HG02970 (cell line): Measurements from ENCODE around the gene CDC23.
"Not testable (repeated sequence)": the region's sequence is repeated elsewhere in the genome, so short reads cannot be mapped to it uniquely, and the experiment has no call there.

Experiments used
- ATAC-seq: cut with Tn5 transposase; IDR thresholded peaks from one replicate; pipeline ENCODE4 v1.9.1; 2021; ENCODE audit warnings: mild to moderate bottlenecking, moderate library complexity, moderate number of reproducible peaks; ENCODE audit not compliant: unreplicated experiment, low FRiP score

The CDC23 gene, protein sequence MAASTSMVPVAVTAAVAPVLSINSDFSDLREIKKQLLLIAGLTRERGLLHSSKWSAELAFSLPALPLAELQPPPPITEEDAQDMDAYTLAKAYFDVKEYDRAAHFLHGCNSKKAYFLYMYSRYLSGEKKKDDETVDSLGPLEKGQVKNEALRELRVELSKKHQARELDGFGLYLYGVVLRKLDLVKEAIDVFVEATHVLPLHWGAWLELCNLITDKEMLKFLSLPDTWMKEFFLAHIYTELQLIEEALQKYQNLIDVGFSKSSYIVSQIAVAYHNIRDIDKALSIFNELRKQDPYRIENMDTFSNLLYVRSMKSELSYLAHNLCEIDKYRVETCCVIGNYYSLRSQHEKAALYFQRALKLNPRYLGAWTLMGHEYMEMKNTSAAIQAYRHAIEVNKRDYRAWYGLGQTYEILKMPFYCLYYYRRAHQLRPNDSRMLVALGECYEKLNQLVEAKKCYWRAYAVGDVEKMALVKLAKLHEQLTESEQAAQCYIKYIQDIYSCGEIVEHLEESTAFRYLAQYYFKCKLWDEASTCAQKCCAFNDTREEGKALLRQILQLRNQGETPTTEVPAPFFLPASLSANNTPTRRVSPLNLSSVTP

DNA sequence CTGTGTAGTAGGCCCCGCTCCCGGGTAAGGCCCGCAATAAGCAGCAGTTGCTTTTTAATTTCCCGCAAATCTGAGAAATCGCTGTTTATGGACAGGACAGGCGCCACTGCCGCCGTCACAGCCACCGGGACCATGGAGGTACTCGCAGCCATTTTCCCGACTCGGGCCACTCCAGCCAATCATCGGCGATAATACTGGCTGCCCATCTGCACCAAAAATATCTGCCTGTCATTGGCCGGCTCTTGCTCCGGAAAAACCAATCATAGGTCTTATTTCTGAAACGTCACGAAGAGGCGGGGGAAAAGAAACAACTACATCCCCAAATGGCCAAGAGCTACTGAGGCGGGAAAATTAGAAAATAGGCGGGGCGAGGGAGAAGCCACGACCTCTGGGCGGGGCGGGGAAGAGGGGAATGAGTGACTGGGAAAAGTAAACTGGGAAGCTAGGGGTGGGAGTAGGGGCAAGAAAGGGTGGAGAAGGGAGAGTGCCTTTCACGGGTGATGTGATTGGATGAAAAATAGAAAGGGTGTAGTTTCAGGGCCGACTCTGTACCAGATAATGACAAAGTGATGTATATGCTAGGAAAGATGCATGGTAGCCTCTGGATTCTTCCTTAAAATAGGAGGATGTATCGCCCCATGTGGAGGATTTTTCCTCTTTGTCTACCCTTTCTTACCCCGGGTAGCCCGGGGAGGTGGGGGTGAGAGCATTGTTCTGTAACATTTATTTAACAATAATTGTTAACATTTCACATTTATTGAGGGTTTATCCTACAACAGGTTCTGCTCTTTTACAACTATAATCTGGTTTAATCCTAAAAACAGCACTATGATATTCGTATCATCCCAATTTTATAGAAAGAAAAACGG lies at the start of gene CDC23:
CDC23 (minus strand) TSS at position 163 of the 869 bp plus-strand sequence; CDS start at position 152, 11 bp downstream.
- ATAC-seq = peak; percentile 94

DNA sequence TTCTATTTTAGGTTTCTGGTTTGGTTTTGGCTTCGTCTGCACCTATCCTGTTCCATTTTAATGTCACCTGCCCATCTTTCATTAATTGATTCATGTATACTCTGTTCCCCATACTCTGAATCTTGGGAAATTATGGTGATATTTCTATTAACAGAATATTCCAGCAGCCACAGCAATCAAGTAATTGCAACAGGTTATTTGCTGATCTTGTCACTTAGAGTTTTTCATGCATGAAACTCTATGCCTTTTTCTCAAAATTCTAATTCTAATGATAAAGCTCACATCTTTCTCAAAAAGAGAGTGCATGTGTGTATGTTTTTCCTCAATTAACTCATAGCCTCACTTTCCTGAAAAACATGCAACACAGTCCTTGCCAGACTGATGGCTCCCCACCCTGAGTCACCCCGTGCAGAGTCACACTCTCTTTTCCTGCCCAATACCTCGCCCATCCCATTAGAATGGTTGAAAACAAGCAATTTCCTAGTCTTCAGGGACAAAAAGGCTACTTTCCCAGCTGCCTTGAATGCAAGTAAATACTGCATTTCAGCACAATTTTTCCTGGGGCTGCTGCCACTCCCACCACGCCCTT lies 45.7 kb upstream of the CDC23 start:
- no peak for ATAC-seq

DNA sequence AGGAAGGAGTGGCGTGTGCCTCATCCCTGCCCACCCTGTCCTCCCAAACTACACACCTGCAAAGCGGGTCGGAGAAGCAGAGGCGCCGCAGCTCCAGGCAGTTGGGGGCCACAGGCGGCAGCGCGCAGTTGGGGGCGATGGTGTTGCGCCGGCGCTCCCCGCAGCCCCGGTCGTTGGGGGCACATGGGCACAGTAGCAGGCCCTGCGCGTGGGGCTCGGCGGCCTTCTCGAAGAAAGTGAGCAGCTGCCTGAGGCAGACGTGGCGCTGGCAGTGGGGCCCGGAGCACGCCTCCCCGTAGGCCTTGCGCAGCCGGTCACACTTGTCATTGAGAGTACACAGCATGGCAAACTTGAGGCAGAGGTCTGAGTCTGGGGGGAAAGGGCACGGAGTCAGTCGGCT lies 44.5 kb upstream of the CDC23 start:
- no peak for ATAC-seq

DNA sequence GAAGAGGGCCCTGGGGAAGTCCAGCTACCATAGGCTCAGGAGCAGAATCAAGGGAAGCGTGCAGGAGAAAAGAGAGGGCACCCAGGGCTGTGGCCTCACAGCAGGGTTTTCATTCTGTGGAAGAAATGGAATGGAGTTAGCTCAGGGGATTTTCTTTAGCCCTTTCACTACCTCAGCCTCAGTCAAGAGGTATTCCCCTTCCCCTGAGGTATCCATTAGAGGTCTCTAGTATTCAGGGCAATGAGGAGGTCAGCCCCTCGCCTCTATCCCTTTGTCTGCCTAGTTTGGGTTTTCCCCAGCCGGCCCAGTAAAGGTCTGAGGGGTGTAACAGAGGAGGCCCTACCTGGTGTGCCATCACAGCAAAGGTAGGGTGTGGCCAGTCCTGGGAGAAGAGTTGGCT lies 39.8 kb upstream of the CDC23 start:
- ATAC-seq = no peak

DNA sequence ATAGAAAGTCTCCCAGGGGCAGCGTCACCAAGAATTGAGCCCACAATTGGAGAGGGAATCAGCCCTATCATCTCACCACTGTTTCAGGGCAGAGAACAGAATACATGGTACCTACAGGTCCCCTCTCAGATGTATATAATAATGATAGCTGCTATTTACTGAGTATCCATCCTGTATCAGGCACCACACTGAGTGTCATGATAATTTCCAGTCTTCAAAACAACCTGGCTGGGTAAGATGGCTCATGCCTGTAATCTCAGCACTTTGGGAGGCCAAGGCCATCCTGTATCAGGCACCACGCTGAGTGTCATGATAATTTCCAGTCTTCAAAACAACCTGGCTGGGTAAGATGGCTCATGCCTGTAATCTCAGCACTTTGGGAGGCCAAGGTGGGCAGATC lies 34.7 kb upstream of the CDC23 start:
- ATAC-seq = not testable (repeated sequence)

DNA sequence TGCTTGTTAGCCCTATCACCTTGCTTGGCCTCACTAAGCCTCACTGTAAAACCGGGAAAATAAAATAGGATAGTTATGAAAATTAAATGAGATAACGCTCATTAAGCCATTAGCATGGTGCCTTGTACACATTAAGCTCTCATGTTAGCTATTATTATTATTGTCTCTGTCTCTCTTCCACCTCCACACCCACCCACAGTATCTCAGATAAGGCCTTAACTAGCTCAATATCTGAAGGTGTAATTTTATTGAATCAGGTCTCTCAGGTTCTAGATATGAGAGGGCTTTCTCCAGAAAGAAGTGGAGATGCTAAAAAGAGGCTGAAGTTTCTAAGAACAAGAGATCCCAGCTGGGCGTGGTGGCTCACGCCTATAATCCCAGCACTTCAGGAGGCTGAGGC lies 33.7 kb upstream of the CDC23 start:
- ATAC-seq = no peak

DNA sequence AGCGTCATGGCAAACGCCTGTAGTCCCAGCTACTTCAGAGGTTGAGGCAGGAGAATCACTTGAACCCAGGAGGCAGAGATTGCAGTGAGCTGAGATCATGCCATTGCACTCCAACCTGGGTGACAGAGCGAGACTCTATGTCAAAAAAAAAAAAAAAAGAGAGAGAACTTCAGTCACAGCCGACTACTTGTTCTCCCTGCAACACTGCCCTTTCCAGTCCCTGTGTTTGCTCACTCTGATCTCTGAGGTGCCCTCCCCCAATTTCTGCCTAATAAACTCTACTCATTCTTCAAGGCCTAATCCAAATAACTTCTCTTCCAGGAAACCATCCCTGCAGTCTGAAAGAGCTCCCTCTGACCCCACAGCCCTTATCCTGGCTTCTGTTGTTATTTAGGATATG lies 33.2 kb upstream of the CDC23 start:
- ATAC-seq = no peak

DNA sequence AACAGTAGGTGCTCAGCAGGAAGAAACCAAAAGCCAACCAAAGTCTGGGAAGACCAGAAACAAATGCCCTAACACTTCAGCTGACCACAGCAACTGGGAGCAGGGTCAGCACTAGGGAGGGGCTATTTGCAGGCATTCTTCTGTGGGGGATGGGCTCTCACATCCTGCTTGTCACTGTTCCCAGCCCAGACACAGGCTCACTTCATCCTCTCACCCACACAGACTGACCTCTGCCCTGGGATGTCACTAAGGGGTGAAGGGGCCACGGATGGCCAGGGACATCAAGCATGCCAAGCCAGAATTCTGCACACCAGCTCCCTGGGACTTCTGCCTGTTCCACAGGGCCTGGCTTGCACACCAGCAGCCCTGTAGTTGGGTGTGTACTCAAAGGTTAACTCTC lies 32.6 kb upstream of the CDC23 start:
- no peak for ATAC-seq

DNA sequence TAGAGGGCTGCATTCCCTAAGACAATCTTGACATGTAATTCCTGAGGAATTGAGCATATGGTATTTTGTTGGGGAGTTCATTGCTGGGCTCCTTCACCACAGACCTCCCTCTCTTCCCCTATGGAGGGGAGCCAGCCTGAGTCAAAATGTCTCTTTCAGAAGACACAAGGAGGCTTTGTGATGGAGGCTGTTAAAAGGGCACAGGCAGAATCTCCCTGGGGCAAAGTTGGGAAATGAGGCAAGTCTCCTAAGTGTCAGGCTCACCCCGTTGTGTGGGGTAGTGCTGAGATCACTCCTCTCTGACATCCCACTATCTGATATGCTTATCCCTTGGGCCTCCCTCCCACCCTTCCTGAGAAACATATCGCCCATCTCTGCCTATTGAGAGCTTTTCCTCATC lies 30.7 kb upstream of the CDC23 start:
- ATAC-seq = no peak

DNA sequence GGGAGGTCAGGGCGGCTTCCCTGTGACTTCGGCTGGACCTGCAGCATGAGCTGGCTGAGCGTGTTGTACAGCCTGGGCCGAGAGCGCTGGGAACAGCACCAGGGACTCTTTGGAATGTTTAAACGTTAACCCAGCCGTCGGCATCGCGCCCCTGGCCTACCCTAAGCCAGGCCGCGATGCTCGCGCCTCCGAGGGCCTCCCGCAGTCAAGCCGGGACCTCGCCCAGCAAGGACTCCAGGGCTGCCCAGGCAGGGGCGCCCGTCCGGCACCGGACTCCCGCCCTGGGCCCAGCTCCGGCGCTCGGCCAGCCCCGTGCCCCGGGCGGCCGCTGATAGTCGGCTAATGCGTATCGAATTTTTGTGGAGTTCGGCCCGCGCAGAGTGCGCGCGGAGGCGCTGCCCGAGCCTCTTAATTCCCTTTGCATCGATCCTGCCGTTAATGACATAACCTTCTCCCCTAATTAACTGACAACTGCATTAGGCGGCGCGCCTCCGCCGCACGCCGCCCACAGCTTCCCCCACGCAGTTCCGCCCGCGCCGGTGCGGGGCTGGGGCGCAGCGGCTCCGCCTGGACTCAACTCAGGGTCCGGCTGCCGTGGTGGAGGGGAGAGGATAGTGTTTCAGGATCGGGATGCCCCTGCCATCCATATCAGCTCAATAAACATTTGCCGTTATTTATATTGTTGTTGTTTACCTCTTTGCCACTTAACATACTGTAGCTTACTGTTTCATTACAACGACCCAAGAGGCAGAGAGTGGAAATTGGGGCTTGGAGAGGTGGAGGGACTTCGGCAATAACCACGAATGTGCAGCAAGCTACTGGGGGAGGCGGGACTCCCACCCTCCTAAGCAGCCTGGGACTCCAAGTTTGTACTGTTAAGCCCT lies 28.8 kb upstream of the CDC23 start:
- no peak for ATAC-seq

DNA sequence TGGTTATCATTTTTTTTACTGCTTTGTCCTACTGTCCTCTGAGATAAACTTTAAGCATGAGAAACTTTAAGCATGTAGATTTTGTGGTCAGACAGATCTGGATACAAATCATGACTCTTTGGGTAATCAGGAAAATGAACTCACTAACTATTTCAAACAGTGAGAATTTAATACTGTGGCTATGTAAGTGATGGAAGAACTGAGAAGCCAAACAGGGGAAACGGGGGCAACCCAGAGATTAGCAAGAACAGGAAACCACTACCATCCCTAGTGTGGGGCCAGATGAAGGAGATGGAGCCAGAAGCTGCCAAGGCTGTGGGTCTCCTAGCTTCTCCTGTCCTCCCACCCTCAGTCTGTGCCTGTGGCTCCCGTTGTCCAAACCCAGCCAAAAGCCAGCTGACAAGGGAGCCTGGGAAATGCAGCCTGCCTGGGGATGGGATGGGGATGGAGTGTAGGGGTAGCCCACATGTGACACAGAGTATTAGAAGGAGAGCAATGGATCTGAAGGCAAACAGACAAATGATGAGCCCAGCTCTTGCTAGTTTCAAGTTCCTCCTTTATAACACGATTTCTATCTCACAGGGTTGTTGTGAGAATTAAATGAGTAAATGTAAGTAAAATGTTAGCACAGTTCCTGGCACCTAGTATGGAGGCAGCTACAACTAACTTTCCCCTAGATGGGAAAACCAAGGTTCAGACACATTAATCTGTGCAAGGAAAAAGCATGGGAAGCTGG lies 27.7 kb upstream of the CDC23 start:
- no peak for ATAC-seq

DNA sequence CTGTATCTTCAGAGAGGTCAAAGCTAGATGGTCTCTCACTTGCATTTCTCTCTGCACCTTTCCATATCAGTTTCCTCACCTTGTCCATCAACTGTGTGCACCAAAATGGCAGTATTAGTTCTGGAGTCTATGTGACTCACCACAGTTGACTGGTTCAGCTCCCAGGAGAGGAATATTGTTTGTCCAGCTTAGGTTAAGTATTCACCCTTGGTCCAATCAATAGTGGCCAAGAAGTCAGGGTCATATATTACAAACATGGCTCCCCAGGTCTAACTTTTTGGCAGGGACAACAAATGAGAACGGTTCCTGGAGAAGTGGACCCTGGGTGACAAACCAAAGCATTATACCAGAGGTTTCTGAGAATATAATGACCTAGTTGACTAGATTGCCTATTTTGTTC lies 24.9 kb upstream of the CDC23 start:
- ATAC-seq = no peak

DNA sequence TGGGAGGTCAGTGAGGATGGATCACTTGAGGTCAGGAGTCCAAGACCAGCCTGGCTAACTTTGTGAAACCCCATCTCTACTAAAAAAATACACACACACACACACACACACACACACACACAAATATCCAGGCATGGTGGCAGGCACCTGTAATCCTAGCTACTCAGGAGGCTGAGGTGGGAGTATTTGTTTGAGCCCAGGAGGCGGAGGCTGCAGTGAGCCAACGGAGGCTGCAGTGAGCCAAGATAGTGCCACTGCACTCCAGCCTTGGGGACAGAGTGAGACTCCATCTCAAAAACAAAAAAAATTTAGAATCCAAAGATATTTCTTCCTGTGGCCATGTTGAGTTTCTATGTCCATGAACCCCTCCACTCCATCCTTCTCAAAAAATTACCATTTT lies 21.5 kb upstream of the CDC23 start:
- no peak for ATAC-seq

DNA sequence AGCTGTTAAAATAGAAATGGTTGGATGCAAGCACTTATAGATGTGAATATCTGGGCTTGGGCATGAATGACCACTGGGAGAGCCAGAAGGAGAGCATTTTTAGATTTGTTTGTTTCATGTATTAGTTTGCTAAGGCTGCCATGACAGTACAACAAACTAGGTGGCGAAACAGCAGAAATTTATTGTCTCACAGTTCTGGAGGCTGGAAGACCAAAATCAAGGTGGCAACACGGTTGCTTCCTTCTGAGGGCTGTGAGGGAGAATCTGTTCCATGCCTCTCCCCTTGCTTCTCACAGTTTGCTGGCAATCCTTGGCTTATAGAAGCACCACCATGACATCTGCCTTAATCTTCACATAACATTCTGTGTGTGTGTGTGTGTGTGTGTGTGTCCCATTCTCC lies 20.2 kb upstream of the CDC23 start:
- no peak for ATAC-seq

DNA sequence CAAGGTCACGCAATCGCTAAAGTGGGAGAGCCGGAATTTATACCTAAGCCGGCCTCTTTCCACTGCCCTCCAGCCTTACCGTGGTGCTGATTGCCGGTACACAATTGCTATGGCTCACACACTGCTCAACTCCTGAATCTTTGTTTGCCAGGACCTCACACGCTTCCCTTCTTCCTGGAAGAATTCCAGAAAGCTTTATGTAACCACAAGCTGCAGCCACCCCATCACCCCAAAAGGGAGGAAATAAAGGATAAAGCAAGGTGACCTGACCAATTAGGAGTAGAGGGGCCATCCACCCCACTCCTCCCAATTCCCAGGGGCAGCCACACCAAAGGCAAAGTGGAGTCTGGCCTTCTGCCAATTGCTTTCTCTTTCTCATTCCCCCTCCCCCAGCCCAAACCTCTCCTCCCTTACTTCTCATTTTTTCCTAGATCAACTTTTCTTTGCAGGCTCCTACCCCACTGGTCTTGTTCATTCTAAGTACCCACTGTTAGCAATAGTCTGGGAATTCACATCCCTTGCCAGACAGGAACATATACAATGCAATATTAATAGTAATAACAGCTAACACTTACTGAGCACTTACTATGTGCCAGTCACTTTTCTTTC lies 18.0 kb upstream of the CDC23 start:
- ATAC-seq = no peak

DNA sequence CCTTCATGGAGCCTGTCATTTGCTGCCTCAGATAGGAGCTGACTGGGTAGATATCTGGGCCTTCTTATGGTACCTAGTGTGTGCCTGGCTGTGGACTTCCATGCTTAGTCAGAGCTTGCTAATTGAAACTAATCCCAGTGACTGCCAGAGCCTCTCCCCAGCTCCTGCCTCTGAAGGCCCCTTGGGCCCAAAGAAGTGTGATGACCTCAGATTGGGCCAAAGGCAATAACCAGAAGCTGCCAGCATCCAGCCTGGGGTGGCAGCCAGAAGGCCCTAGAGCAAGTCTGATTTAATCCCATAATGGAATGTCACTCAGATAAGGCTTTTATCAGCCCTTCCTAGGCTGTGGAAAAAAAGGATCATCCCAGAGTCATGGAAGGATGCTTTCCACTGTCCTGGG lies 17.1 kb upstream of the CDC23 start:
- no peak for ATAC-seq

DNA sequence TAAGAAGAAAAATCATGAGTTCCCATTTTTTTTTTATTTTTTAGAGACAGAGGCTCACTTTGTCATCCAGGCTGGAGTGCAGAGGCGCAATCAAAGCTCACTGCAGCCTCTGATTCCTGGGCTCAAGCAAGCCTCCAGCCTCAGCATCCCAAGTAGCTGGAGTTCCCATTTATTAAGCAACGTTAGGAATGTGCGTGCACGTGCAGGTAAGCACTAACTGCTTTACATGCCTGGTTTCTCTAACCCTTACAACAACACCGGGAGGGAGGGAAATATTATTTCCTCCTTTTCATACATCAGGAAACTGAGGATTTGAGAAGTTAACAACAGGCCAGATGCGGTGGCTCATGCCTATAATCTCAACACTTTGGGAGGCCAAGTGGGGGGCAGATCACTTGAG lies 16.3 kb upstream of the CDC23 start:
- ATAC-seq = no peak

DNA sequence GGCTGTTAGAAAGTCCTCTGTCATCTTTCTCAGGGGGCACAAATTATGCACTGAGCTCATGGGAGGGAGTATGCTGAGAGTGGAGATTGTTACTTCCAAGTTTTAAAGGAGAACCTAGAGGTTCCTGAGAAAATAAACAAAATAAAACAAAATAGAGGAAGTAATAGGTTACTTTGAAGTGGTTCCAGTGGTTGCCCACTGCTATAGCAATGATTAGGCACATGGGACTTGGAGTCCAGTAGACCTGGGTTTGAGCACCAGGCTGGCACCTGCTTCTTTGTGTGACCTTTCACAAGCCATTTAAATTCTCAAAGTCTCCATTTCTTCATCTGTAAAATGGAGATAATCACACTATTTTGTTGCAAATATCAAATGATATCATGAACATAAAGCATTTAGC lies 13.8 kb upstream of the CDC23 start:
- no peak for ATAC-seq

DNA sequence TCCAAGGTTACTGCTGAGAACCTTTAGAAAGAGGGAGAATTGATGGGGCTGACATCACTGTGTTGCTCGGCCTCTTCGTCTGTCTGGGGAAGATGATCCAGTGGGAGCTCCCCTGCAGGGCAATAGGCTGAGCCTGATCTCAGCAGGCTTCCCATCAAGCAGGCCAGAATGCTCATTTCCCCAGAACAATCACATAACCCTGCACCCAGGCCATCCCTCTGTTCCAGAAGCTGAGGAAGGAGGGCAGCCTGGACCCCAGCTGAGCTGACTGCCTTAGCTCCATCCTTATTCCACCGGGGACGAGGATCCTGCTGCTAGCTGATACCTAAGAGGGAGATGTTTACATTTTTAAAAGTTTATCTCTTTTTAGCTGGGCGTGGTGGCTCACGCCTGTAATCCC lies 11.6 kb upstream of the CDC23 start:
- ATAC-seq = no peak
